Lower lobe of right lung (tissue), 2 donors: ENCODE data around the gene VAT1. TPM values are rescaled to one million over a fixed set of nuclear protein-coding genes. Genes with fewer than 3 reads are reported as not detected.

Experiments used
- ATAC-seq, 2 donors: fragments of 200-7000 bp; cut with Tn5 transposase; one replicate each; pipeline ENCODE4 v1.9.1; 2020 to 2022; ENCODE audit warnings: mild to moderate bottlenecking in 2 of 2, moderate library complexity in 2 of 2
- DNase-seq: peaks from one replicate; pipeline ENCODE4 v3.0.0-alpha.2; 2020
- H3K27ac ChIP-seq: fragments of 200-600 bp; one replicate; pipeline ENCODE4 v1.8.0; 2022
- H3K27me3 ChIP-seq: fragments of 200-600 bp; one replicate; pipeline ENCODE4 v1.8.0; 2022; ENCODE audit warnings: low read depth
- H3K36me3 ChIP-seq: fragments of 200-600 bp; one replicate; pipeline ENCODE4 v1.8.0; 2022; ENCODE audit warnings: mild to moderate bottlenecking
- H3K4me1 ChIP-seq: fragments of 200-600 bp; one replicate; pipeline ENCODE4 v1.8.0; 2022
- H3K4me3 ChIP-seq: fragments of 200-600 bp; one replicate; pipeline ENCODE4 v1.8.0; 2022; ENCODE audit warnings: mild to moderate bottlenecking
- H3K9me3 ChIP-seq: fragments of 200-600 bp; one replicate; pipeline ENCODE4 v1.8.0; 2022
- CTCF ChIP-seq: fragments of 200-600 bp; IDR thresholded peaks from one replicate; pipeline ENCODE4 v1.8.0; 2022; ENCODE audit warnings: antibody characterized with exemption, mild to moderate bottlenecking
- intact Hi-C: fragments of 100-400 bp; cut with DNase I; formaldehyde crosslinking; loops from one replicate; pipeline ENCODE4 v1.11.0; 2022
- total RNA-seq: library from RNA; stranded (reverse); fragmentation: NEBNext Ultra II Directional; extraction: Animal tissue kit (Norgen Biotek cat#: 25700); gene quantifications from one replicate; pipeline ENCODE4 v1.2.1, GENCODE V29; 2021
- donor health status: DM: no; HTN: yes; CAD: no; lungs with severe emphysema.

VAT1 gene
- total RNA-seq, 1 donor from 2014 or later, result 382 TPM

GRCh38 chr17:43015579-43015978 lies 6.6 kb downstream of the VAT1 start:
- peaks cover 81% of the 10 kb centered on the region for H3K4me1 ChIP-seq
- no peak overlapping the region for H3K4me3 ChIP-seq
- TF ChIP-seq CTCF, result no peak
- ATAC-seq (peak; percentile 30 to 59), DNase-seq (peak; percentile 62)
- H3K27ac ChIP-seq, result peak overlapping the region; percentile 62
- intact Hi-C loops, result no loop called here
- H3K36me3 ChIP-seq, result peaks cover 76% of the 10 kb centered on the region
- H3K9me3 ChIP-seq, result no peaks in the 10 kb centered on the region
- H3K27me3 ChIP-seq, result no peaks in the 10 kb centered on the region

GRCh38 chr17:43014649-43015542 lies 7.3 kb downstream of the VAT1 start:
- intact Hi-C loops, result no loop called here
- Histone ChIP-seq H3K4me3 (no peak overlapping the region), H3K9me3 (no peaks in the 10 kb centered on the region), H3K27ac (peak overlapping the region; percentile 62), H3K4me1 (peaks cover 80% of the 10 kb centered on the region), H3K36me3 (peaks cover 79% of the 10 kb centered on the region), H3K27me3 (no peaks in the 10 kb centered on the region)
- DNase-seq (no peak), ATAC-seq (no peak)
- no peak for TF ChIP-seq CTCF

DNA sequence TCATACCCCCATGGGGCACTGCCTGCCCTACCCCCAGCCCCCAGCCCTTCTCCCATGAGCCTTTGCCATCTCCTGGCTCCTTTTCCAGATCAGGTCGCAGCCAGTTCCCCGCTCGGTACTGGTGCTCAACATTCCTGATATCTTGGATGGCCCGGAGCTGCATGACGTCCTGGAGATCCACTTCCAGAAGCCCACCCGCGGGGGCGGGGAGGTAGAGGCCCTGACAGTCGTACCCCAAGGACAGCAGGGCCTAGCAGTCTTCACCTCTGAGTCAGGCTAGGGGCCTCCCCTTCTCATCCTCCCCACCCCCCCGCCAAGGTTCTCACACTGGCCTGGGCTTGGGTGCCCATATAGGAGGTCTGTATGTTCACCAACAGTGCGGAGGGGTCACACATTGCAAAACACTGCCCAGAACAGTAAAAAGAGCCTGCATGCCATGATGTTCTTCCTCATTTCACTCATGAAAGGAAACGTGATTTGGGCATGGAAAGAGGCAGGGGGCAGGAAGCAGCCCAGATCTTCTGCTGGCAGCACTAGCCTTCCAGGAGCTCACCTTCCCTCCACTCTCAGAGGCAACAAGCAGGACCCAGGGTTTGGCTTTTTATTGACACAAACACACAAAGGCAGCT lies 8.1 kb downstream of the VAT1 start:
- no peak for TF ChIP-seq CTCF
- Histone ChIP-seq H3K4me1 (peaks cover 72% of the 10 kb centered on the region), H3K9me3 (no peaks in the 10 kb centered on the region), H3K36me3 (peaks cover 79% of the 10 kb centered on the region), H3K27ac (peak overlapping the region; percentile 49), H3K4me3 (no peak overlapping the region), H3K27me3 (no peaks in the 10 kb centered on the region)
- intact Hi-C loops, result no loop called here
- ATAC-seq (peak in 1 of 2 donors; percentile 7), DNase-seq (no peak)

GRCh38 chr17:43013296-43013695 lies 8.9 kb downstream of the VAT1 start:
- H3K4me3 ChIP-seq, result no peak overlapping the region
- H3K27me3 ChIP-seq, result no peaks in the 10 kb centered on the region
- TF ChIP-seq CTCF, result no peak
- peaks cover 77% of the 10 kb centered on the region for H3K36me3 ChIP-seq
- peaks cover 64% of the 10 kb centered on the region for H3K4me1 ChIP-seq
- no peaks in the 10 kb centered on the region for H3K9me3 ChIP-seq
- ATAC-seq, result no peak
- intact Hi-C loops, result no loop called here
- peak overlapping the region; percentile 24 for H3K27ac ChIP-seq
- DNase-seq, result no peak

DNA sequence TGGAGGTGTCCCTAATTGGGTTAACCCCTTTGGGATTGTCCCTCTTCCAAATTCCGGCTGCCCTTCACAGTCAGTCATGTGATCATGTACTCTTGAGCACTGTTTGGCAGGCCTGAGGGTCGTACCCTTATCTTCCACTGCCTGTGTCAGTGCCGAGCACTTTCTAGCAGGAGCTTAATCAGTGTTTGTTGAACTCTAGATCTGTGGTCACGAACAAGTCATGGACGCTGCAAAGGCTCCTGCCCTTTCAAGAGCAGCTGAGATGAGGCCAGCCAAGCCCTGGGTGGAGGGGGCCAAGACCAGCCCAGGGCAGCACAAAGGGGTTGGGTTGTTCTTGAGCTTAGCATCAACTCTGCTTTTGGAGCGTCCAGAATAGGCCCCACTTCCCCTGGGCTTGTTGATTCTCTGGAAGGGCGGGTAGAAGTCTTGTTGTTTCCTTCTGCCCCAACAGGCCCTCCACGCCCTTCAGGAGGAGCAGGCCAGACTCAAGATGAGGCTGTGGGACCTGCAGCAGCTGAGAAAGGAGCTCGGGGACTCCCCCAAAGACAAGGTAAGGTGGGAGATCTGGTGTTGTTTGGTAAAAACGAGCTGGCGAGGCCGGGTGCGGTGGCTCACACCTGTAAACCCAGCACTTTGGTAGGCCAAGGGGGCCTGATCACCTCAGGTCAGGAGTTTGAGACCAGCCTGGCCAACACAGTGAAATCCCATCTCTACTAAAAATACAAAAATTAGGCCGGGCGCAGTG lies 10.3 kb downstream of the VAT1 start:
- no peaks in the 10 kb centered on the region for H3K9me3 ChIP-seq
- no peak overlapping the region for H3K4me3 ChIP-seq
- H3K36me3 ChIP-seq, result peaks cover 63% of the 10 kb centered on the region
- no peak for TF ChIP-seq CTCF
- DNase-seq (no peak), ATAC-seq (no peak)
- intact Hi-C loops, result no loop called here
- peaks cover 70% of the 10 kb centered on the region for H3K4me1 ChIP-seq
- no peaks in the 10 kb centered on the region for H3K27me3 ChIP-seq
- H3K27ac ChIP-seq, result peak overlapping the region; percentile 0
